Activated T-helper 1 cell treated with anti-CD3 and anti-CD28 coated beads, Interleukin-2, amount 50 U/mL, for 16 hours (primary cell): ENCODE measurements around the gene NPY1R.

ENCODE experiments used
- DNase-seq, 2 donors: peaks; one replicate each; pipeline ENCODE4 v3.0.0-alpha.2; 2020; ENCODE audit warnings: low read depth in 1 of 2, low spot score in 1 of 2

NPY1R gene

DNA sequence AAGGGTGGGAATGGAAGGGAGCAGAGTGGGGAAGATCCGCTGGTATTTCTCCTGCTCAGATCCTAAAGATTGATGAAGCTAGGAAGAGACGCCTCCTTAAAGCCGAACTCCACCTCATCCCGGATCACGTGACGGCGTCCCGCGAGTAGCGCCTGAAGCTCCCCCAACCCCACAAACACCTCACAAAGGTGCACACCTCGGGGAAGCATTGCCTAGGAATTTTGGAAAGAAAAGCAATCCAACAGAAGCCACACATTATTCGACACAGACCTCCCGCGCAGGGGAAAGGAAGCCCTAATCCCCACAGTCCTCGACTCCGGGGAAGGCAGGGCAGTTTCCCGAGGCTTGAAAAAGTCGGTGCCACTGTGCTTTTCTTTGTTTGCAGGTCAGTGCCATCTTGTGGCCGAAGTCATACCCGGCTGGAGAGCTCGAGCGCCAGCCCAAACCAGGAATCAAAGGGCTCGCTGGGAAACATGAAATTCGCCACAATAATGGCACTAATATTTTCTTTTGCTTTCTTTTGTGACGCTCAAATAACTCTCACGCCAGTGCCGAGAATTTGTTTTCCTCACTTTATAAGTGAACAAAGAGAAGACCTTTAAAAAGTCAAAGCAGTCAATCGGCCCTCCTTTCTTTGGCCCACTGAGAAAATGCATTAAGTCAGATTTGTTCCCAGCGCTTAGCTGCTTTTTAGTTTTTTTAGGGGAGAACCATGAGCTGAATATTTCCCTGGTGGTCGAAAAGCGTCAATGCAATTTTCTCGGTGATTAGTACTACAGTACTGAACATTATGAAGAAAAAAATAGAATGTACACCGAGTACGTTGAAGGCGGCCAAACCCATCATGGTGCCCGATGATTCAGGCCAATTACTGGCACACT, at the start of gene NPY1R:
Gene NPY1R (minus strand): TSS at position 71 of the 881 bp plus-strand sequence. CDS start 6,042 bp downstream, outside the sequence.
- DNase-seq, result no peak

DNA sequence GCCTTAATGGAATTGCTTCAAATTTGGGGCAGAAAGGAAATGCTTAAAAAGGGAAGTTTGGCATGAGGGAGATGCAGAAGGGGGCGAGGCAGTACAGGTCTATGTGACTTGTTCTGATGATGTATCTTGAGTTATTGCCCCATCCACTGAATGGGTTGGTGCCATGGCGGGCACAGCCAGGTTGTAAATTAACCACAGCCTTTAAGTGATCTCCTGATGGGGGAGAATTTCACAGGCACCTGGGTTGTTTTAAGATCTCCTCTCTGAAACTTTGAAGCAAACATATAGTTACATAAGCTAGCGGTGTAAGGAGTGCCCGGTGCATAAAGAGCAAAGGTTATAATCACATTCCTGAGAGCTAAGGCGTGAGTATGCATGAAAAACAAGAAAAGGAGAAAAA, 48.3 kb upstream of the NPY1R start:
- DNase-seq, result no peak

DNA sequence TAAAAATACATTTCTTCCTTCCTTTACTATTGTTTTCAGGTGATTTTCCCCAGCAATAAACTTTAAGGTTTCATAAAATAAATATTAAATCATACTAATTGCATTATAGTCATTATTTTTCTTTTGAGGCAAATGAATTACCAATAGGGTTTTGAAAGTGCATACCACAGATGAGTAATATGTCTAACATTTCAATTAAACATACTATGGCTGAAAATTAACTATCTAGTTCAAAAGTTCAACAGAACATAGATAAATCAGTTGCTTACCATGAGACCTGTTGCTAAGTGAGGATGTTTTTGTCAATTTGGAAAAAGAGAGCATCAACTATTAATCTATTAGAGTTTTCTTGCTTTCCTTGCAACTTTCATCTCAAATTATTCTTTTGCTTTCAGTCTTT, 46.3 kb upstream of the NPY1R start:
- no peak for DNase-seq

DNA sequence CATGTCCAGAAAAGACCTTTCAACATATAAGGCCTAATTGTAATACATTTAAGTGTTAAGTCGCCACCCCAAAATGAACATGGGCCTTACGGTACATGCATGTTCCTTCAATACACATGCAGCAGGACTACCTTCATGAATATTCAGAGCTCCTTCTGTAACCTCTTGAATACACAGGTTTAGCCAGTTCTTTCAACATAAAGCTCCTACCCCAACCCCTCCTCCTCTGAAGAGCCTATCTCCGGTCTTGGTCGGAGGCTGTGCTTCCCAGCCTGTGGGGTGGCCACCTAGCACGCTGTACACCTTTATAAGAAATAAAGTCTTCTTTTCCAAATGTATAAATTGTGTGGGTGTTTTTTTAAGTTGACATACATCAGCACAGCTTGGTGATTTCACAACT, 39.6 kb upstream of the NPY1R start:
- no peak for DNase-seq

DNA sequence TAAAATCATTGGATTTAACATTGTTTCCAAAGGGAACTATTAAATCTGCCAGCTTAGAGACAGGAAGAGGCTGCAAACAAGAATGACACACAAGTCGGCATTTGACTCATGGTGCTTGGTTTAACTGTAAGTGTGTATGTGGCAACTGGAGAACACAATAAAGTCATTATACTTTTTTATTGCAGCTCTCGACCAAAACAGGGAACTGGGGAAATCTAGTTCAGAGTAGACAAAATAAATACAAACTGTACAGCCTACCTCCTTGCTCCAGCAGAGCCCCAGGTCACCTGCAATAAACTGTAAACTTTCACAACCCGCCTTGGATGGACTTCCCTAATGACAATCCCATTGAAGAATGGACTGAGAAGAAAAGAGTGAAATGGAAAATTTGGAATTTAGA, 35.3 kb upstream of the NPY1R start:
- no peak for DNase-seq

DNA sequence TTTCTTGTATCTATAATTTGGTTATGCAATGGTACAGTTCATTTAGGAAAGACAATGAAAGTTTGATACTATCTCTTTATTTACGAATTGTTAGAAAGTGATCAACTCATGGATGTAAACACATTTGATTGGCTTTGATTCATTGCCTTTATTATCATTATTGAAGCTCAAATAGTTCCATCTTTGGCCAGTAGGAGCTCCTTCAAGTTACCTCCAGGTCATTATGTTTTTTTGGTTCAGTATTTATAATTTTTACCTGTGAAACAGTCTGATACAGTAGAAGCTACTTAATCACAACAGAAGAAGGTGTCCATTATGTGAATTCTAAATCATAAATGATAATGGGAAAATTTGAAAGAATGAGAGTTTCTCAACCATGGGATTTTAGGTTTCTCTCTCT, 23.7 kb upstream of the NPY1R start:
- DNase-seq, result no peak

DNA sequence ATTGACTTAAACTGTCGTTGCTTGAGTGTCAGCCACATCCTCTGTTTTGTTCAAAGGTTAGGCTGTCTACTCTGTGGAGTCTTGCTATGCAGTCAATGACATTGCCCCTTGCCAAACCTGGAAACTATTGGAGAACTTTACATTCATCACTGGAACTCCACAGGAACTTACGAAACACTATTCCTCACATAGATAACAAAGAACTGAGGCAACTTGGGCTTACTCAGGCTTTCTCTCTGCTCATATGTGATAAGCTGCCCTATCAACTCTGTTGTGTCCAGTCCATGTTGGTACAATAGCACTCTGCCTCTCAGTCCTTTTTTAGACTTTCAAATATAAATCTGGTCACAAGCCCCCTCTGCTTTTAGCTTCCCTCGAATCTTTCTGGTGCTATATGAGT, 20.7 kb upstream of the NPY1R start:
- DNase-seq, result no peak

DNA sequence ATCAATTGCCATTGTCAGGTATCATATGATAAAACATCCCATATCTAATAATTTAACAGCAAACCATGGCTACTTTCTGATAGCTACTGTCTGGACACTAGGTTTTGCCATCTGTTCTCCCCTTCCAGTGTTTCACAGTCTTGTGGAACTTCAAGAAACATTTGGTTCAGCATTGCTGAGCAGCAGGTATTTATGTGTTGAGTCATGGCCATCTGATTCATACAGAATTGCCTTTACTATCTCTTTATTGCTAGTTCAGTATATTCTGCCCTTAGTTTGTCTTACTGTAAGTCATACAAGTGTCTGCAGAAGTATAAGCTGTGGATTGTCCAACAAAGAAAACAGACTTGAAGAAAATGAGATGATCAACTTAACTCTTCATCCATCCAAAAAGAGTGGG, 18.3 kb upstream of the NPY1R start:
- DNase-seq, result no peak

DNA sequence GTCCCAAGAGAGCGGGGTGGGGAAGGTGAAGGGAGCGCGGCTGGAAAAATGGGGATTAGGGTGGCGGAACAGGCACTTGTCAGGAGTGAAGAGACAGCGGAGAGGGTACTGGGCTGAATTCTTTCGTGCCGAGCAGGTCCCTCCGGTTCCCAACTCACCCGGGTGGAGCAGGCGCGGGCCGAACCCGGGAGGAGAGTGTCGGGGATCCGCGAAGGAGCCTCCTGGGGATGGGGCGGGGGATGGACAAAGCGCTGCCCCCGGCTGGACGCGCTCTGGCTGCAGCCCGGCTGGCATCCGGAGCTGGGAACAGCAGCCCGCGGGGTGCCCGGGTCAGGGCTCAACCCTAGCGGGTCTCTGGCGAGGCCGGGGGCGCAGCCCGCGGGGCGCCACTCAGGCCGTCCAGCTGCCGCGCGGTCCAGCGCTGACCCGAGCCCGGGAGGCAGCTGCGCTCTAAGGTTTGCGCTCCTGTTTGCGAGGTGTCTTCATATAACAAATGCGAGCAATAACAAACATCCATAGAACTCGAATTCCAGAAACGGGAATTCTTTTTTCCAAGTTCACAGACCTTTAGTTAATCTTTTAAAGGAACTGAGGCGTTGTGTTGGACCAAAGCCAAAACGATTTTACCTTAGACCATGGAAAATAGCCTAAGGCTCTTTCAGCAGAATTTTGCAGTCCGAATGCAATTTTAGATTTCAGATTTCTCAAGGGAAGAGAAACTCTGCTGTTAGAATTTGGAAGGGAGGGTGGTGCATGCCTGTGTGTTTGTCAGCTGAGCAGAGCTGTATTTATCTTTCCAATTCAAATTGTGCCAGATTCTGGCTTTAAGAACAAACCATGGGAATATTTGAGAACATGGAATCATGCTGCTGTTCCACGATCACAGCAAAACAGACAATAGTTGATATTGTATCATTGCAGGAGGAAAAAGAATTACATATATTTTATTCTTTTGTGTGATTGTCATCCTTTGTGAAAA, 12.0 kb upstream of the NPY1R start:
- no peak for DNase-seq

DNA sequence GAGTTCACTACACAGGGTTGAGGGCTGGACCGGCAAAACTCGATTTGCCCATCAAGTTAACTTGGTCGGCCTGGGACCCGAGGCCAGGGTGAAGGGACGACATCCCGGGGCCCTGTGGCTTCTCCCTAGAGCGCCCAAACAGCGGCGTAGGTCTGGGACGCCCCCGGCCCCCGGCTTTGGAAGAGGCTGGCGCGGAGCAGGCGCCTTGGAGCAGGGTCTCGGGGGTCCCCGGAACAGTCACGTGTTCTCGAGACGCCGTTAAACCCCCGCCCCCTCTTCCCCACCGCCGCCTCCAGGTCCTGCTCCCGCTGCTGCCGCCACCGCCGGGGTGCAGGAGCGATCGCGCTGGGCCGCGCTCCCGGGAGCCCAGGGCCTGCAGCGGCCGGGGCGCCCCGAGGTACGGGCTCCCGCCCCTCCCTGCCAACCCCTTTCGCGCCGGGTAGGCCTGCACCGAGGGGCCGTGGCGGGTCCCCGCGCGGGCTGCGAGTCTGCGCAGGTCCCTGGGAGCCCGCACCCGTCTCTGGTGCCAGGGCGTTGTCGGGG, 11.3 kb upstream of the NPY1R start, which contains the start of gene NPY5R:
Gene NPY5R (plus strand): TSS at position 289 of the 543 bp plus-strand sequence. CDS start 6,382 bp downstream, outside the sequence.
- no peak for DNase-seq

DNA sequence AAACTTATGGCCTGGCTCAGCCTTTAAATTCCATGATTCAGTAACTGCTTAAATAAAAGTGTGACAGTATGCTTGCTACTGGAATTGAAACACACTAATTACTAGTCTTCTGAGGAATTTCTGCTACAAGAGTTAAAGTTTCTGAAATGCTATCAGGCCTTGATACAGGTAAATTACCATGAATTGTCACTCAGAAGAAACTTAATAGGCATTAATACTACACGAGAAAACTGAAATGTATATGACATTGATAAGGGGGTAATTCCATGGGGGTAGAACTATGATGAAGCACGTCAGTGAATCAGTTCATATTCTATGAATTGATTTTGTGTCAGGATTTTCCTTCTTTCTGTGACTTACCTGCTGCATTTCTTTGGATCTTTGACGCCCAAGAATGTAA, 3.0 kb upstream of the NPY1R start:
- DNase-seq, result no peak

DNA sequence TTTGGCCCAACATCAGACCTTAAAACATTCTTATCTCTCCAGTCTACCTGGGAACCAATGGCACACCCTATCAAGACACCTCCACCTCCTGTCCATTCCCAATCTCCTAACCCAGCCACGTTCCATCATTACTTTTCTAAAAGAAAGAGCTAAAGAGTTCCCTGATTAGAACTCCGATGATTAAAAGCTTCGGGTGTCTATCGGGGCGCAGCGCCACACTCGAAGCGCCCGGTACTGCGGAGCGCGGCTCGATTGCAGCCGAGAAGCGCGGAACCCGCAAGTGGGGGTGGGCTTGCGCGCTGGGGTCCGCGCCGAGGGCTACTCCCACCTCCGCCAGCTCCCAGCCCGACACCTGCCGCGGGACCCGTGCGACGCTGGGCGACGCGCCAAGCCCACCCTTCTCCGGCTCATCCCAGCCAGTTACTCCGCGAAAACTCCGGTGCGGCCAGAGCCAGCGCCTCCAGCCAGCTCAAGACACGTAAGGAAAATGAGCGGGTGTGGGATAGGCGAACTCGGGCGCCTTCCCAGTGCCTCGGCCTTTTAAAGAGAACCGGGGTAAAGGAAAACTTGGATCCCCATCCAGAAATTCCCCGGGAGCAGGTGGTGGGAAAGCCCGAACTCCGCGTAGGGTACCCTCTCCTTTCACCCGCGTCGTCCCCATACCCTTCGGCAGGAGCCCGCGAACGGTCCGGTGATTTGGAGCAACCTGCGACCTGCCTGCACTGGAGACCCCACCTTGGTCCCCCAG, 593 bp downstream of the NPY1R start:
- no peak for DNase-seq

DNA sequence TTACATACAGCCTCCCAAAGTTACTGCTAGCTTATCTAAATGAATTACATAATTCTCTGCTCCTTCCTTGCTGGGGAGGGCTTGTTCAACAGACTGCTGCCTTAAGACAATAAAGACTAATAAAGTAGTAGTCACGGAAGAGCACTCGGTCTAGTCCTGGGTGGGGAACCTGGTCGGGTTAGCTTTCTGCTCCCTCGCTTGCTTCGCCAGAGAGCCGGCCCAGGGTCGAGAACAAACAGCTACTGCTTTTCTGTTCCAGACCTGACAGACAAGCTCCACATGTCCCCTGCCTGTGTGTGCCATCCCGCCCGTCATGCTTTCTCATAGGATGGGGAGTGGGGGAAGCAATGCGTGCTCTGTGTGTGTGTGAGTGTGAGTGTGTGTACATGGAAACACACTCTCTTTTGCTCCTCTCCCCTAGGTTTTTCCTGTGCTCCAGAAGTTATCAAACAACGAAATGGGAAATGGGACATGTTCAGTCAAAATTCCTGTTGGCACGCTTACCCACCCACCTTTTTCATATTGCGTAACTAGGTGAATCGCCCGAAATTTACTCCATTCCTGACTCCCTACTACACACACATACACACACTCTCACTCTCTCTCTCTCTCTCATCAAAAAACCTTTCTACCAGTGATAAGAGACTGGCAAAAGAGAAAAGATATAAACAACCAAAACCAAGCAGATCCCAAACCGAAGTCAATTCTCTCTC, 1.3 kb downstream of the NPY1R start:
- DNase-seq, result no peak

DNA sequence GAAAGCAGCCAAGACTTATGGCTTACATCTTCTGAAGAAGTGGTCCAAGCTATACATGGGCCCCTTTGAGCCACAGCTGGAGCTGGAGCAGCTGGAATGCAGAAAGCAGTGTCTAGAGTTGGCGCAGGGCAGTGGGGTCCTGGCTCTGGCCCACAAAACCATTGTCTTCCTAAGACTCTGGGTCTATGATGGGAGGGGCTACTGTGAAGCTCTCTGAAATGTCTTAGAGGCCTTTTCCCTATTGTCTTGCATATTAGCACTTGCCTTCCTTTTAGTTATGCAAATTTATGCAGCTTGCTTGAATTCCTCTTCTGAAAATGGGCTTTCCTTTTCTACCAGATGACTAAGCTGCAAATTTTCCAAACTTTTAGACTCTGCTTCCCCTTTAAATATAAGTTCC, 15.3 kb downstream of the NPY1R start:
- DNase-seq, result no peak

DNA sequence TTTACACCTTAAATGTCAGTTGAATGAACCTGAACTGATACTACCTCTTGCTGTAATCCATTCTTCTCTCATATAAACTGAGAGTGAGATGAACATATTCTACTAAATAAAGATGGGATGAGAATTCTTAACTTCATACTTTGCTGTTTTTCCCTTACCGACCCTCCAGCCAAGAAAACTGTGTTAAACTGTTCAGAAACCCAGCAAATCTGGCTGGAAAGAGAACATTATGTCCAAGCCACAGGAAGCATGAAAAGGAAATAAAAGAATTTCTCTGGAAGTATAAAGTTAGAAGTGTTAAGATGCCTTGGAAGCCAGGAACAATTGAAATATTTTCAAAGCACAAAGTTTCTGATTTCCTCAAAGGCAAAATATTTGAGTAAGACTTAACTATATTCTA, 22.9 kb downstream of the NPY1R start:
- no peak for DNase-seq

DNA sequence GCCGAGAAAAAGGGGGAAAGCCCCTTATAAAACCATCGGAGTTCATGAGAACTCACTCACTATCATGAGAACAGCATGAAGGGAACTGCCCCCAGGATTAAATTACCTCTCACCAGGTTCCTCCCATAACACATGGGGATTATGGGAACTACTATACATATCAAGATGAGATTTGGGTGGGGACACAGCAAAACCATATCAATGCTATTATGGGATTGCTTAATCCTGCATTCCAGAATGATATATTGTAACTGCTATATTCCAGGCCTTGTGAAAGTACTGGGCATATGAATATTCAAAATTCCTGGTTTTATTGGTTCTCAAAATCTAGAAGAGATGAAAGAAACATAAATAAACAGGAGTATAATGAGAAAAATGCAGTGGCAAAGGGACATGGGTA, 29.3 kb downstream of the NPY1R start:
- DNase-seq, result no peak

DNA sequence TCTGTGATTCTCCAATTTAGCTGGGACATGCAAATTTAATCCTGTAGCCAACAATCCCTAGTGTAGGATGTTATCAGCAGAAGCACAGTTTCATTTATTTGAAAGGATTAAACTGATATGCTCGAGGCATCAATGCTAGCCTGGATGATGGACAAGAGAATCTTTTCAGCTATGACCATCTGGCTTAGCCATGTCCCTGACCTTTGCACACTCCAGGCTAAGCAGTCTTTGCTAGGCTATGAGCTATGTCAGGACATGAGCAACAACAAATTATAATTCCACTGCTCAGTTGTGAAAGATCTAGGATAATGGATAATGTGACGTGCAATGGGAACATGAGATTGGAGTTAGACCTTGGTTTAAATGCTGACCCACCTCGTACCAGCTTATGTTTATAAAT, 32.0 kb downstream of the NPY1R start:
- DNase-seq, result no peak

DNA sequence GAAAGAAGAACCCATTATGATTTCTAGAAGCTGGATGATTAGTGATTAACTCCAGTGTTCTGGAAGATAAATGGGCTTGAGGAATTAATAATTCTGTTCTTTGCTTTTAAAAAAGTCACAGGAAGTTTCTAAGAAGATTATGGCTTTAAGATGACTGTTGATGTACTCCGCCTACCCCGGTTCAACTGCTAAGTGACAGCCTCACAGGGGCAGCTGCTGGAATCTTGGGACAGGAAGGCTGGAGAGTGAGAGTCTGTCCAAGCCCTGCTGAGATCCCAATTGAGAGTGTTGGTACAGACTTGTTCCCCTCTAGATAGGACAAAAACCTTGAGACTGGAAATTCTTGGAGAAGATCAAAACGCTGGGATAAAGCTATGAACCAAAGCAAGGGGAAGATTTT, 37.3 kb downstream of the NPY1R start:
- DNase-seq, result no peak

DNA sequence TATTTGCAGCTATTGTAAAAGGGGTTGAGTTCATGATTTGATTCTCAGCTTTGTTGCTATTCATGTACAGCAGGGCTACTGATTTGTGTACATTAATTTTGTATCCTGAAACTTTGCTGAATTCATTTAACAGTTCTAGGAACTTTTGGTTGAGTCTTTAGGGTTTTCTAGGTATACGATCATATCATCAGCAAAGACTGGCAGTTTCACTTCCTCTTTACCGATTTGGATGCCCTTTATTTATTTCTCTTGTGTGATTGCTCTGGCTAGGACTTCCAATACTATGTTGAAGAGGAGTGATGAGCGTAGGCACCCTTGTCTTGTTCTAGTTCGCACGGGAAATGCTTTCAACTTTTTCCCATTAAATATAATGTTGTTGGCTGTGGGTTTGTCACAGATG, 48.1 kb downstream of the NPY1R start:
- no peak for DNase-seq
